ENCODE measurements around the gene XRCC4. TPM values are rescaled to one million over a fixed set of nuclear protein-coding genes. Genes with fewer than 3 reads are reported as not detected.

The XRCC4 gene
- total RNA-seq, 1 donor from 2014 or later = 12.1 TPM

GRCh38 chr5:83357621-83358231 lies 280.4 kb downstream of the XRCC4 start:
- no peak overlapping the region for H3K4me3 Mint-ChIP-seq
- H3K27ac Mint-ChIP-seq = no peak overlapping the region
- H3K36me3 Mint-ChIP-seq = no peaks in the 10 kb centered on the region
- no peak for TF ChIP-seq CTCF (IDR thresholded peaks at IDR 0.05; ENCODE audit: unreplicated experiment)
- H3K4me1 Mint-ChIP-seq = peaks cover 3% of the 10 kb centered on the region
- peaks cover 4% of the 10 kb centered on the region for H3K9me3 Mint-ChIP-seq
- no peaks in the 10 kb centered on the region for H3K27me3 Mint-ChIP-seq (ENCODE audit: low read depth)
- DNase-seq (ENCODE audit: low spot score in 2 of 2, unreplicated experiment in 2 of 2) = no peak

- no peak for TF ChIP-seq CTCF (IDR thresholded peaks at IDR 0.05; ENCODE audit: unreplicated experiment)
- no peaks in the 10 kb centered on the region for H3K27me3 Mint-ChIP-seq (ENCODE audit: low read depth)
- peaks cover 6% of the 10 kb centered on the region for H3K9me3 Mint-ChIP-seq
- no peak for DNase-seq (ENCODE audit: low spot score in 2 of 2, unreplicated experiment in 2 of 2)
- H3K4me1 Mint-ChIP-seq = peaks cover 11% of the 10 kb centered on the region
- no peak overlapping the region for H3K4me3 Mint-ChIP-seq
- no peaks in the 10 kb centered on the region for H3K36me3 Mint-ChIP-seq
- H3K27ac Mint-ChIP-seq = no peak overlapping the region
These were observed 283.2 kb downstream of the XRCC4 start for GRCh38 chr5:83360573-83360972.

GRCh38 chr5:83362526-83362925 lies 285.2 kb downstream of the XRCC4 start:
- no peak overlapping the region for H3K4me3 Mint-ChIP-seq
- H3K36me3 Mint-ChIP-seq = no peaks in the 10 kb centered on the region
- H3K4me1 Mint-ChIP-seq = peaks cover 8% of the 10 kb centered on the region
- no peak overlapping the region for H3K27ac Mint-ChIP-seq
- DNase-seq (ENCODE audit: low spot score in 2 of 2, unreplicated experiment in 2 of 2) = no peak
- no peaks in the 10 kb centered on the region for H3K27me3 Mint-ChIP-seq (ENCODE audit: low read depth)
- H3K9me3 Mint-ChIP-seq = peaks cover 17% of the 10 kb centered on the region
- no peak for TF ChIP-seq CTCF (IDR thresholded peaks at IDR 0.05; ENCODE audit: unreplicated experiment)

- H3K27me3 Mint-ChIP-seq (ENCODE audit: low read depth) = no peaks in the 10 kb centered on the region
- H3K27ac Mint-ChIP-seq = no peak overlapping the region
- no peak for TF ChIP-seq CTCF (IDR thresholded peaks at IDR 0.05; ENCODE audit: unreplicated experiment)
- H3K4me3 Mint-ChIP-seq = no peak overlapping the region
- no peaks in the 10 kb centered on the region for H3K36me3 Mint-ChIP-seq
- peaks cover 8% of the 10 kb centered on the region for H3K4me1 Mint-ChIP-seq
- DNase-seq (ENCODE audit: low spot score in 2 of 2, unreplicated experiment in 2 of 2) = no peak
- H3K9me3 Mint-ChIP-seq = peaks cover 17% of the 10 kb centered on the region
These were observed 286.0 kb downstream of the XRCC4 start for GRCh38 chr5:83363111-83363885.

- DNase-seq (ENCODE audit: low spot score in 2 of 2, unreplicated experiment in 2 of 2) = no peak
- Mint-ChIP-seq H3K27ac (peak overlapping the region; percentile 15), H3K9me3 (peaks cover 17% of the 10 kb centered on the region), H3K36me3 (no peaks in the 10 kb centered on the region), H3K4me1 (peaks cover 8% of the 10 kb centered on the region), H3K4me3 (no peak overlapping the region), H3K27me3 (ENCODE audit: low read depth) (no peaks in the 10 kb centered on the region)
- TF ChIP-seq CTCF (IDR thresholded peaks at IDR 0.05; ENCODE audit: unreplicated experiment) = no peak
These were observed 286.5 kb downstream of the XRCC4 start for GRCh38 chr5:83363886-83364275.
